Left ventricle myocardium inferior (tissue), 1 donor: Measurements from ENCODE around the gene HLCS. TPM values are rescaled to one million over a fixed set of nuclear protein-coding genes. Genes with fewer than 3 reads are reported as not detected.
A peak's percentile ranks its signal among the peaks of the same experiment; 100 is the strongest.

Experiments
- DNase-seq: peaks from one replicate; pipeline ENCODE4 v3.0.0-alpha.2; 2020
- H3K27ac ChIP-seq: fragments of 200-600 bp; replicated peaks from 2 replicates; pipeline ENCODE4 v1.8.0; 2021
- H3K27me3 ChIP-seq: fragments of 200-600 bp; 2 replicates; pipeline ENCODE4 v1.8.0; 2021; ENCODE audit warnings: low read depth
- H3K36me3 ChIP-seq: fragments of 200-600 bp; 2 replicates; pipeline ENCODE4 v1.8.0; 2021
- H3K4me1 ChIP-seq: fragments of 200-600 bp; 2 replicates; pipeline ENCODE4 v1.8.0; 2021
- H3K4me3 ChIP-seq: fragments of 200-600 bp; 2 replicates; pipeline ENCODE4 v1.8.0; 2021; ENCODE audit warnings: mild to moderate bottlenecking, moderate library complexity
- H3K9me3 ChIP-seq: fragments of 200-600 bp; replicated peaks from 2 replicates; pipeline ENCODE4 v1.8.0; 2021
- CTCF ChIP-seq: fragments of 200-600 bp; IDR thresholded peaks from 2 replicates; pipeline ENCODE4 v1.8.0; 2021; ENCODE audit warnings: antibody characterized with exemption, mild to moderate bottlenecking, borderline replicate concordance
- intact Hi-C: fragments of 100-400 bp; cut with micrococcal nuclease; formaldehyde crosslinking; loops from one replicate; pipeline ENCODE4 v1.11.0; 2022
- total RNA-seq: library from RNA; stranded (reverse); fragmentation: NEBNext Ultra II Directional; extraction: Animal tissue kit (Norgen Biotek cat#: 25700); gene quantifications from one replicate; pipeline ENCODE4 v1.2.1, GENCODE V29; 2021
- donor health status: DM: no; HTN: yes; CAD: no; lungs with severe emphysema.

HLCS gene
- total RNA-seq, 1 donor from 2014 or later = 5.3 TPM

GRCh38 chr21:36863260-36863659 is 103.2 kb downstream of the HLCS start:
- no peak overlapping the region for H3K4me3 ChIP-seq
- no peaks in the 10 kb centered on the region for H3K9me3 ChIP-seq
- no peak for TF ChIP-seq CTCF
- H3K27ac ChIP-seq = no peak overlapping the region
- H3K27me3 ChIP-seq = no peaks in the 10 kb centered on the region
- DNase-seq = no peak
- H3K36me3 ChIP-seq = no peaks in the 10 kb centered on the region
- intact Hi-C loops = no loop called here
- peaks cover 17% of the 10 kb centered on the region for H3K4me1 ChIP-seq

- H3K9me3 ChIP-seq = no peaks in the 10 kb centered on the region
- no peak for DNase-seq
- H3K27ac ChIP-seq = peak overlapping the region; percentile 73
- peaks cover 17% of the 10 kb centered on the region for H3K4me1 ChIP-seq
- intact Hi-C loops = no loop called here
- no peaks in the 10 kb centered on the region for H3K36me3 ChIP-seq
- no peak overlapping the region for H3K4me3 ChIP-seq
- no peaks in the 10 kb centered on the region for H3K27me3 ChIP-seq
- TF ChIP-seq CTCF = no peak
Measured at GRCh38 chr21:36861595-36862323, 104.7 kb downstream of the HLCS start.

- no peak for TF ChIP-seq CTCF
- intact Hi-C loops = no loop called here
- H3K36me3 ChIP-seq = no peaks in the 10 kb centered on the region
- no peaks in the 10 kb centered on the region for H3K9me3 ChIP-seq
- H3K27me3 ChIP-seq = no peaks in the 10 kb centered on the region
- peaks cover 17% of the 10 kb centered on the region for H3K4me1 ChIP-seq
- peak overlapping the region; percentile 73 for H3K27ac ChIP-seq
- no peak for DNase-seq
- H3K4me3 ChIP-seq = no peak overlapping the region
Measured at GRCh38 chr21:36860736-36861594, 105.5 kb downstream of the HLCS start.

- peak overlapping the region; percentile 73 for H3K27ac ChIP-seq
- intact Hi-C loops = loop anchor here (10.0 kb wide), 1 partner anchor 115 kb away; no protein-coding TSS in a partner anchor
- TF ChIP-seq CTCF = no peak
- peak; percentile 80 for DNase-seq
- no peak overlapping the region for H3K4me3 ChIP-seq
- no peaks in the 10 kb centered on the region for H3K27me3 ChIP-seq
- no peaks in the 10 kb centered on the region for H3K9me3 ChIP-seq
- no peaks in the 10 kb centered on the region for H3K36me3 ChIP-seq
- H3K4me1 ChIP-seq = peaks cover 17% of the 10 kb centered on the region
Measured at GRCh38 chr21:36859744-36860501, 106.5 kb downstream of the HLCS start.

GRCh38 chr21:36858320-36858957 is 108.0 kb downstream of the HLCS start:
- no peak for DNase-seq
- intact Hi-C loops = loop anchor here (10.0 kb wide), 1 partner anchor 114 kb away; no protein-coding TSS in a partner anchor
- Histone ChIP-seq H3K4me1 (peaks cover 24% of the 10 kb centered on the region), H3K9me3 (no peaks in the 10 kb centered on the region), H3K36me3 (no peaks in the 10 kb centered on the region), H3K4me3 (no peak overlapping the region), H3K27ac (no peak overlapping the region), H3K27me3 (no peaks in the 10 kb centered on the region)
- no peak for TF ChIP-seq CTCF
